HCT116 (cell line): ENCODE results near the gene CCP110. TPM values are rescaled to one million over a fixed set of nuclear protein-coding genes. Genes with fewer than 3 reads are reported as not detected.

Experiments used
- ATAC-seq: fragments of 200-7000 bp; cut with Tn5 transposase; 2 replicates; pipeline ENCODE4 v1.9.1; 2020; ENCODE audit warnings: mild to moderate bottlenecking, moderate library complexity
- Bru-seq: library from RNA; stranded (reverse); fragments of 400-500 nt; gene quantifications from one replicate; lab custom pipeline; 2021; lab: Mats Ljungman, UMichigan
- BruChase-seq, 2 experiments: library from RNA; stranded (reverse); fragments of 400-500 nt; gene quantifications; one replicate each; lab custom pipeline; 2021; lab: Mats Ljungman, UMichigan
- BruUV-seq: library from RNA; stranded (reverse); fragments of 400-500 nt; replicated peaks from 2 replicates; lab custom pipeline; 2021; lab: Mats Ljungman, UMichigan
- CTCF ChIA-PET: fragments of 300-600 bp; sonication (Branson Sonifier 250); formaldehyde crosslinking; loops from one replicate; lab custom pipeline; 2021; ENCODE audit warnings: antibody characterized with exemption; lab: Charles Lee
- POLR2A ChIA-PET: fragments of 300-600, 350-600 bp; sonication (Branson Sonifier 250); formaldehyde crosslinking; loops from one replicate; lab custom pipeline; 2021; ENCODE audit warnings: antibody characterized with exemption; lab: Charles Lee
- RAD21 ChIA-PET, 2 experiments: fragments of 300-600 bp; sonication (Branson Sonifier 250); formaldehyde crosslinking; loops; one replicate each; lab custom pipeline; 2023; ENCODE audit warnings: low total read pairs in 2 of 2; ENCODE audit not compliant: uncharacterized antibody in 2 of 2, unreplicated experiment in 2 of 2, low non-redundant PET in 1 of 2; lab: Charles Lee
- DNase-seq: peaks from one replicate; pipeline ENCODE4 v3.0.0-alpha.2; 2010; ENCODE audit warnings: low read depth, low spot score
- H2AFZ ChIP-seq: fragments of 200-600 bp; shearing (Covaris generic), sonication (generic); 2 replicates; pipeline ENCODE4 v1.6.1; 2017; ENCODE audit warnings: low read depth, mixed run types, mixed read lengths, antibody characterized with exemption, low read length; ENCODE audit not compliant: poor library complexity, severe bottlenecking
- H3K27ac ChIP-seq: 2 replicates; pipeline ENCODE4 v1.5.1; 2012; ENCODE audit warnings: low read depth, low read length
- H3K27me3 ChIP-seq: fragments of 200-600 bp; sonication (generic); 2 replicates; pipeline ENCODE4 v1.6.1; 2016; ENCODE audit warnings: mixed run types, low read length, mixed read lengths; ENCODE audit not compliant: insufficient read depth
- H3K36me3 ChIP-seq, 2 experiments: fragments of 200-500 bp in 1 of 2; fragments of 200-600 bp in 1 of 2; sonication (Bioruptor generic) in 1 of 2; sonication (generic) in 1 of 2; 2 replicates each; pipeline versions ENCODE4 v1.5.1 to v1.6.1; 2014 to 2016; ENCODE audit warnings: low read length in 2 of 2, inconsistent platforms in 1 of 2, mixed read lengths in 1 of 2, mixed run types in 1 of 2; ENCODE audit not compliant: insufficient read depth in 2 of 2, control insufficient read depth in 1 of 2
- H3K4me1 ChIP-seq, 2 experiments: fragments of 200-600 bp in 1 of 2; sonication (generic) in 1 of 2; 2 replicates each; pipeline versions ENCODE4 v1.5.1 to v1.6.1; 2012 to 2017; ENCODE audit warnings: low read length in 2 of 2, inconsistent platforms in 1 of 2, mild to moderate bottlenecking in 1 of 2, mixed read lengths in 1 of 2, mixed run types in 1 of 2, moderate library complexity in 1 of 2; ENCODE audit not compliant: insufficient read depth in 2 of 2, control insufficient read depth in 1 of 2
- H3K4me2 ChIP-seq: fragments of 200-600 bp; sonication (generic); 2 replicates; pipeline ENCODE4 v1.6.1; 2017; ENCODE audit warnings: mixed run types, low read length, mixed read lengths
- H3K4me3 ChIP-seq, 2 experiments: fragments of 200-600 bp in 1 of 2; sonication (generic) in 1 of 2; replicated peaks in 1 of 2; 2 replicates each; pipeline ENCODE4 v1.5.1; 2011 to 2016; ENCODE audit warnings: low read length in 2 of 2, control low read depth in 1 of 2, low read depth in 1 of 2, mild to moderate bottlenecking in 1 of 2, mixed read lengths in 1 of 2, mixed run types in 1 of 2
- H3K79me2 ChIP-seq: fragments of 200-600 bp; sonication (generic); 2 replicates; pipeline ENCODE4 v1.6.1; 2017; ENCODE audit warnings: mild to moderate bottlenecking, mixed run types, low read length, moderate library complexity, mixed read lengths; ENCODE audit not compliant: insufficient read depth
- H3K9ac ChIP-seq: fragments of 200-600 bp; sonication (generic); 2 replicates; pipeline ENCODE4 v1.6.1; 2016; ENCODE audit warnings: low read length, mixed read lengths
- H3K9me2 ChIP-seq: fragments of 200-600 bp; sonication (generic), shearing (Covaris generic); 2 replicates; pipeline ENCODE4 v1.6.1; 2017; ENCODE audit warnings: mixed run types, mild to moderate bottlenecking, moderate library complexity; ENCODE audit not compliant: insufficient read depth
- H3K9me3 ChIP-seq, 2 experiments: fragments of 200-500 bp in 1 of 2; fragments of 200-600 bp in 1 of 2; sonication (Bioruptor generic) in 1 of 2; sonication (generic) in 1 of 2; 2 replicates each; pipeline ENCODE4 v1.6.1; 2014 to 2017; ENCODE audit warnings: low read length in 2 of 2, mixed read lengths in 2 of 2, inconsistent platforms in 1 of 2, low read depth in 1 of 2, mild to moderate bottlenecking in 1 of 2, mixed run types in 1 of 2, moderate library complexity in 1 of 2; ENCODE audit not compliant: control insufficient read depth in 1 of 2, insufficient read depth in 1 of 2
- H4K20me1 ChIP-seq: fragments of 200-600 bp; sonication (generic), shearing (Covaris generic); 2 replicates; pipeline ENCODE4 v1.6.1; 2017; ENCODE audit warnings: mixed run types, mild to moderate bottlenecking, moderate library complexity; ENCODE audit not compliant: insufficient read depth
- ELF1 ChIP-seq: IDR thresholded peaks from 2 replicates; pipeline ENCODE4 v1.6.1; 2012; ENCODE audit warnings: low read depth, borderline replicate concordance
- EZH2phosphoT487 ChIP-seq: fragments of 200-600 bp; IDR thresholded peaks from 2 replicates; pipeline ENCODE4 v1.6.1; 2018; ENCODE audit warnings: antibody characterized with exemption, borderline replicate concordance
- MAX ChIP-seq: IDR thresholded peaks from 2 replicates; pipeline ENCODE4 v1.6.1; 2012
- POLR2A ChIP-seq: IDR thresholded peaks from 2 replicates; pipeline ENCODE4 v1.7.0; 2011; ENCODE audit warnings: borderline replicate concordance; ENCODE audit not compliant: insufficient read depth, insufficient read length; ENCODE audit errors: extremely low read depth
- POLR2AphosphoS5 ChIP-seq: IDR thresholded peaks from 2 replicates; pipeline ENCODE4 v1.6.1; 2011; ENCODE audit warnings: mild to moderate bottlenecking, low read depth, low read length, moderate library complexity
- SIN3A ChIP-seq: IDR thresholded peaks from 2 replicates; pipeline ENCODE4 v1.6.1; 2012; ENCODE audit warnings: low read depth
- SP1 ChIP-seq: IDR thresholded peaks from 2 replicates; pipeline ENCODE4 v1.6.1; 2012; ENCODE audit warnings: low read depth
- TCF7L2 ChIP-seq: IDR thresholded peaks from 2 replicates; pipeline ENCODE4 v1.7.0; 2011; ENCODE audit warnings: borderline replicate concordance, inconsistent platforms; ENCODE audit not compliant: insufficient read depth, insufficient read length; ENCODE audit errors: extremely low read depth
- YY1 ChIP-seq: IDR thresholded peaks from 2 replicates; pipeline ENCODE4 v1.6.1; 2011; ENCODE audit warnings: low read length, low read depth, moderate library complexity, mild to moderate bottlenecking; ENCODE audit not compliant: insufficient replicate concordance; ENCODE audit errors: extremely low read depth
- ZBTB33 ChIP-seq: IDR thresholded peaks from 2 replicates; pipeline ENCODE4 v1.6.1; 2011; ENCODE audit warnings: mild to moderate bottlenecking, low read length, moderate library complexity; ENCODE audit not compliant: insufficient replicate concordance; ENCODE audit errors: extremely low read depth
- ZFX ChIP-seq: fragments of 450-650 bp; IDR thresholded peaks from 2 replicates; pipeline ENCODE4 v1.6.1; 2017
- intact Hi-C: fragments of 100-400 bp; cut with micrococcal nuclease; formaldehyde crosslinking; loops from 2 replicates; pipeline ENCODE4 v1.10.0; 2022
- long read RNA-seq: library from polyadenylated mRNA; unstranded; transcript quantifications from one replicate; pipeline ENCODE4 v2.0.0, GENCODE V29; 2021; ENCODE audit not compliant: unreplicated experiment
- polyA plus RNA-seq: library from polyadenylated mRNA; unstranded; fragments of >200 nt; gene quantifications from 2 replicates; pipeline ENCODE4 v1.2.1, GENCODE V29; 2012; ENCODE audit warnings: missing spikeins
- total RNA-seq: library from RNA; stranded (reverse); gene quantifications from one replicate; pipeline ENCODE4 v1.2.1, GENCODE V29; 2021; ENCODE audit not compliant: unreplicated experiment

The CCP110 gene
- 21.4 TPM for total RNA-seq
- 5.1 and 7.4 TPM in 2 replicates for polyA plus RNA-seq
- percentile 72 among the genes with signal in this experiment for Bru-seq, nascent RNA
- percentile 89 among the genes with signal in this experiment for BruChase-seq, experiment 1, labeled RNA remaining after a 6-hour chase
- BruChase-seq, experiment 2, labeled RNA remaining after a 2-hour chase, result percentile 84 among the genes with signal in this experiment
- long read RNA-seq, full-length matches to known transcripts, result 6 of 45 reads
- long read RNA-seq, partial matches to known transcripts, result 25 of 45 reads
- long read RNA-seq, other reads (novel, unspliced or antisense), result 14 of 45 reads

GRCh38 chr16:19523559-19524355, at the start of gene CCP110:
CCP110 (plus strand) TSS chr16:19523942; CDS start chr16:19527882, 3,940 bp downstream.
- ChIA-PET RAD21 (no interaction called here), CTCF (interaction anchor here (0.9 to 1.4 kb wide), 3 partner anchors 21 to 344 kb away, joined by 3 read pairs; no protein-coding TSS in a partner anchor), POLR2A (interaction anchor here (1.0 kb wide), 1 partner anchor 32 kb away, joined by 3 read pairs; the partner anchor contains the start of gene VPS35L)
- BruUV-seq, result TSS peak; percentile 38
- Histone ChIP-seq H3K4me3 (peak within 1 kb of the TSS; percentile 87 to 94), H4K20me1 (no peaks in the 10 kb centered on the region), H2AFZ (no peak within 1 kb of the TSS), H3K9me2 (no peaks in the 10 kb centered on the region), H3K9ac (peak within 1 kb of the TSS; percentile 86), H3K9me3 (no peaks in the 10 kb centered on the region), H3K27ac (peak within 1 kb of the TSS; percentile 49), H3K4me2 (peak within 1 kb of the TSS; percentile 85), H3K27me3 (no peaks in the 10 kb centered on the region), H3K79me2 (peaks cover 62% of the 10 kb centered on the region), H3K4me1 (peaks cover 17 to 40% of the 10 kb centered on the region in 2 experiments), H3K36me3 (peaks cover 0 to 11% of the 10 kb centered on the region in 2 experiments; a peak in 2 of 4 replicates)
- ATAC-seq (peak; percentile 85), DNase-seq (peak; percentile 91)
- intact Hi-C loops, result loop anchor here (5.0 kb wide), 1 partner anchor 106 kb away; the partner anchor contains the start of gene TMC5
- TF ChIP-seq MAX, result peak; percentile 41; the same call in 1 of the 2 replicates
- TF ChIP-seq SIN3A, result peak; percentile 62; the same call in 1 of the 2 replicates
- peak; percentile 71 for TF ChIP-seq ELF1
- TF ChIP-seq YY1, result peak; percentile 87
- TF ChIP-seq POLR2AphosphoS5, result peak; percentile 78
- TF ChIP-seq ZBTB33, result peak; percentile 25
- no peak for TF ChIP-seq EZH2phosphoT487
- TF ChIP-seq ZFX, result peak; percentile 26; the same call in 1 of the 2 replicates
- TF ChIP-seq TCF7L2, result no peak
- peak; percentile 73 for TF ChIP-seq SP1
- TF ChIP-seq POLR2A, result no peak
